ENCODE results near the gene ACIN1.

- TF ChIP-seq RAD21 (CRISPR knock-in tag; conservative IDR thresholded peaks at IDR 0.05 in 1 of 2, IDR thresholded peaks at IDR 0.05 in 1 of 2) (peak; percentile 50 to 72), RCOR1 (IDR thresholded peaks at IDR 0.05; ENCODE audit: borderline replicate concordance in 1 of 2, low read depth in 2 of 2, low read length in 2 of 2) (peak in 1 of 2 experiments; percentile 69; a peak in 2 of 4 replicates), PHF8 (IDR thresholded peaks at IDR 0.05; ENCODE audit: borderline replicate concordance, low read length) (no peak), EGR1 (conservative IDR thresholded peaks at IDR 0.05) (peak; percentile 88), ARNT (IDR thresholded peaks at IDR 0.05) (peak; percentile 42 to 60; a peak in 1 of 4 replicates), HDGF (IDR thresholded peaks at IDR 0.05) (0 out of 2 replicates have a peak, but pooled peaks have one; percentile 22), ESRRA (IDR thresholded peaks at IDR 0.05; ENCODE audit: borderline replicate concordance, low read depth) (no peak), PTTG1 (tag; IDR thresholded peaks at IDR 0.05; ENCODE audit: low read depth) (no peak)
Measured at GRCh38 chr14:23056145-23056955, 38.6 kb downstream of the ACIN1 start.

All from K562 (cell line).